Left lung (tissue), 10 donors: ENCODE data around the gene CRCP. TPM values are rescaled to one million over a fixed set of nuclear protein-coding genes. Genes with fewer than 3 reads are reported as not detected.
A peak's percentile ranks its signal among the peaks of the same experiment; 100 is the strongest.
"Not testable (repeated sequence)": the region's sequence is repeated elsewhere in the genome, so short reads cannot be mapped to it uniquely, and the experiment has no call there.

ENCODE experiments used
- ATAC-seq: fragments of 200-7000 bp; cut with Tn5 transposase; one replicate; pipeline ENCODE4 v1.9.1; 2020; ENCODE audit warnings: moderate library complexity
- DNase-seq, 4 donors: peaks; one replicate each; pipeline ENCODE4 v3.0.0-alpha.2; 2013 to 2020
- H3K27ac ChIP-seq, 2 donors: fragments of 200-600 bp; sonication (generic) in 1 of 2; one replicate each; pipeline versions ENCODE4 v1.5.0 to v1.8.0; 2020 to 2021
- H3K27me3 ChIP-seq, 2 donors: fragments of 200-600 bp; sonication (generic) in 1 of 2; one replicate each; pipeline versions ENCODE4 v1.5.0 to v1.8.0; 2020 to 2021
- H3K36me3 ChIP-seq, 2 donors: fragments of 200-600 bp; sonication (generic) in 1 of 2; one replicate each; pipeline versions ENCODE4 v1.5.0 to v1.8.0; 2020 to 2021
- H3K4me1 ChIP-seq, 2 donors: fragments of 200-600 bp; one replicate each; pipeline ENCODE4 v1.8.0; 2021
- H3K4me3 ChIP-seq, 2 donors: fragments of 200-600 bp; sonication (generic) in 1 of 2; one replicate each; pipeline versions ENCODE4 v1.5.0 to v1.8.0; 2020 to 2021; ENCODE audit warnings: mild to moderate bottlenecking in 1 of 2
- H3K9me3 ChIP-seq, 2 donors: fragments of 200-600 bp; sonication (generic) in 1 of 2; one replicate each; pipeline versions ENCODE4 v1.5.0 to v1.8.0; 2020 to 2021
- CTCF ChIP-seq, 2 donors: fragments of 200-600 bp; sonication (generic) in 1 of 2; IDR thresholded peaks; one replicate each; pipeline versions ENCODE4 v1.5.0 to v1.8.0; 2021; ENCODE audit warnings: antibody characterized with exemption in 2 of 2
- intact Hi-C, 2 donors: fragments of 100-400 bp; cut with DNase I; formaldehyde crosslinking; loops; one replicate each; pipeline versions ENCODE4 v1.11.2 to v1.14.2; 2022
- polyA plus RNA-seq, 6 donors: library from polyadenylated mRNA; unstranded; fragments of 120-200 nt; gene quantifications; one replicate each; pipeline ENCODE4 v1.2.1, GENCODE V29; 2013; ENCODE audit not compliant: insufficient read length in 6 of 6
- total RNA-seq, 2 donors: library from RNA; stranded (reverse); fragmentation: NEBNext Ultra II Directional; extraction: Animal tissue kit (Norgen Biotek cat#: 25700); gene quantifications; one replicate each; pipeline ENCODE4 v1.2.1, GENCODE V29; 2021
- donor health status: DM: no; HTN: yes; CAD: no.
- donor health status: DM: no; HTN: no; CAD: no.

Gene CRCP
- total and polyA plus RNA-seq, 8 donors: 27.1 to 36.0 (median 33.9) TPM

- Histone ChIP-seq H3K4me1 (peaks cover 3 to 14% of the 10 kb centered on the region in 2 donors), H3K36me3 (no peaks in the 10 kb centered on the region), H3K9me3 (no peaks in the 10 kb centered on the region), H3K27me3 (no peaks in the 10 kb centered on the region), H3K27ac (no peak overlapping the region), H3K4me3 (no peak overlapping the region)
- no peak for TF ChIP-seq CTCF (IDR thresholded peaks at IDR 0.05)
- ATAC-seq: no peak
- intact Hi-C loops: no loop called here
- DNase-seq: peak in 1 of 4 donors; percentile 22
These were observed 3.8 kb upstream of the CRCP start for GRCh38 chr7:66110856-66111255.

GRCh38 chr7:66116680-66117420 lies 2.2 kb downstream of the CRCP start:
- H3K27ac ChIP-seq, H3K27me3 ChIP-seq, H3K4me3 ChIP-seq, ATAC-seq, intact Hi-C loops, H3K36me3 ChIP-seq, H3K9me3 ChIP-seq: not testable (repeated sequence)
- peaks cover 5 to 67% of the 10 kb centered on the region in 2 donors for H3K4me1 ChIP-seq
- peak in 1 of 4 donors; percentile 25 for DNase-seq

GRCh38 chr7:66118603-66119002 lies 4.0 kb downstream of the CRCP start:
- H3K4me1 ChIP-seq: peaks cover 11 to 83% of the 10 kb centered on the region in 2 donors
- no peak for TF ChIP-seq CTCF (IDR thresholded peaks at IDR 0.05)
- H3K4me3 ChIP-seq: no peak overlapping the region
- H3K9me3 ChIP-seq: no peaks in the 10 kb centered on the region
- no peaks in the 10 kb centered on the region for H3K27me3 ChIP-seq
- ATAC-seq: no peak
- DNase-seq: peak in 1 of 4 donors; percentile 1
- intact Hi-C loops: no loop called here
- H3K36me3 ChIP-seq: no peaks in the 10 kb centered on the region
- H3K27ac ChIP-seq: no peak overlapping the region

GRCh38 chr7:66119245-66119850 lies 4.7 kb downstream of the CRCP start:
- intact Hi-C loops: no loop called here
- ATAC-seq (no peak), DNase-seq (peak in 1 of 4 donors; percentile 22)
- Histone ChIP-seq H3K27me3 (no peaks in the 10 kb centered on the region), H3K36me3 (no peaks in the 10 kb centered on the region), H3K9me3 (no peaks in the 10 kb centered on the region), H3K27ac (no peak overlapping the region), H3K4me1 (peaks cover 14 to 82% of the 10 kb centered on the region in 2 donors), H3K4me3 (no peak overlapping the region)
- TF ChIP-seq CTCF (IDR thresholded peaks at IDR 0.05): no peak

GRCh38 chr7:66123175-66123528 lies 8.5 kb downstream of the CRCP start:
- Histone ChIP-seq H3K36me3 (no peaks in the 10 kb centered on the region), H3K27me3 (no peaks in the 10 kb centered on the region), H3K9me3 (no peaks in the 10 kb centered on the region), H3K4me1 (peaks cover 9 to 88% of the 10 kb centered on the region in 2 donors), H3K4me3 (no peak overlapping the region), H3K27ac (peak overlapping the region; percentile 56 to 62)
- intact Hi-C loops: no loop called here
- ATAC-seq: peak; percentile 62
- TF ChIP-seq CTCF (IDR thresholded peaks at IDR 0.05): no peak
- no peak for DNase-seq

- peaks cover 9 to 82% of the 10 kb centered on the region in 2 donors for H3K4me1 ChIP-seq
- peak overlapping the region in 1 of 2 donors; percentile 69 for H3K27ac ChIP-seq
These were observed 9.9 kb downstream of the CRCP start for GRCh38 chr7:66124569-66124861.

More at GRCh38 chr7:66124569-66124861, 9.9 kb downstream of the CRCP start:
- DNase-seq, intact Hi-C loops, H3K27me3 ChIP-seq, H3K36me3 ChIP-seq, H3K4me3 ChIP-seq, ATAC-seq, H3K9me3 ChIP-seq: not testable (repeated sequence)
